Measurements from ENCODE around the gene NEDD4L. TPM values are rescaled to one million over a fixed set of nuclear protein-coding genes. Genes with fewer than 3 reads are reported as not detected.

NEDD4L gene
- total RNA-seq, 1 experiment from 2014 or later: 42.9 TPM

- TF ChIP-seq, protein P1, sequence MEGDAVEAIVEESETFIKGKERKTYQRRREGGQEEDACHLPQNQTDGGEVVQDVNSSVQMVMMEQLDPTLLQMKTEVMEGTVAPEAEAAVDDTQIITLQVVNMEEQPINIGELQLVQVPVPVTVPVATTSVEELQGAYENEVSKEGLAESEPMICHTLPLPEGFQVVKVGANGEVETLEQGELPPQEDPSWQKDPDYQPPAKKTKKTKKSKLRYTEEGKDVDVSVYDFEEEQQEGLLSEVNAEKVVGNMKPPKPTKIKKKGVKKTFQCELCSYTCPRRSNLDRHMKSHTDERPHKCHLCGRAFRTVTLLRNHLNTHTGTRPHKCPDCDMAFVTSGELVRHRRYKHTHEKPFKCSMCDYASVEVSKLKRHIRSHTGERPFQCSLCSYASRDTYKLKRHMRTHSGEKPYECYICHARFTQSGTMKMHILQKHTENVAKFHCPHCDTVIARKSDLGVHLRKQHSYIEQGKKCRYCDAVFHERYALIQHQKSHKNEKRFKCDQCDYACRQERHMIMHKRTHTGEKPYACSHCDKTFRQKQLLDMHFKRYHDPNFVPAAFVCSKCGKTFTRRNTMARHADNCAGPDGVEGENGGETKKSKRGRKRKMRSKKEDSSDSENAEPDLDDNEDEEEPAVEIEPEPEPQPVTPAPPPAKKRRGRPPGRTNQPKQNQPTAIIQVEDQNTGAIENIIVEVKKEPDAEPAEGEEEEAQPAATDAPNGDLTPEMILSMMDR (IDR thresholded peaks at IDR 0.05): no peak
- TF ChIP-seq POLR2AphosphoS5 (IDR thresholded peaks at IDR 0.05; ENCODE audit: low read depth, low read length): no peak
- TF ChIP-seq REST (IDR thresholded peaks at IDR 0.05; ENCODE audit: insufficient read depth in 1 of 2, low read depth in 2 of 2, low read length in 1 of 2): no peak
- no peak for TF ChIP-seq SIN3A (IDR thresholded peaks at IDR 0.05; ENCODE audit: borderline replicate concordance, insufficient read depth, low read depth, low read length)
- TF ChIP-seq TCF7L2 (IDR thresholded peaks at IDR 0.05; ENCODE audit: low read depth, low read length): no peak
- Histone ChIP-seq H3K4me3 (ENCODE audit: low read depth in 2 of 2, low read length in 2 of 2) (no peak overlapping the region), H3K4me1 (ENCODE audit: control insufficient read depth, insufficient read depth, low read length) (no peaks in the 10 kb centered on the region), H3K27me3 (ENCODE audit: control insufficient read depth, insufficient read depth, low read length) (no peaks in the 10 kb centered on the region), H3K36me3 (ENCODE audit: control insufficient read depth, insufficient read depth, low read length) (no peaks in the 10 kb centered on the region), H3K27ac (ENCODE audit: low read length) (no peak overlapping the region), H3K9me3 (ENCODE audit: control insufficient read depth, insufficient read depth, low read depth, low read length) (no peaks in the 10 kb centered on the region)
- POLR2A ChIA-PET: interaction anchor here (1.0 kb wide), 1 partner anchor 19 kb away, joined by 3 read pairs; no protein-coding TSS in a partner anchor
- ATAC-seq: no peak
- CTCF ChIA-PET: no interaction called here
- no TSS peak for BruUV-seq (replicated peaks)
- no peak for DNase-seq (ENCODE audit: low read depth, low spot score)
- in situ Hi-C loops (cut with HindIII; ENCODE audit: low pct_unique_long_range_greater_than_20kb, low sequenced_read_pairs): no loop called here
- intact Hi-C loops (cut with micrococcal nuclease; ENCODE audit: unreplicated experiment): no loop called here
Observed at GRCh38 chr18:58335821-58336220, 291.8 kb downstream of the NEDD4L start.

GRCh38 chr18:58336605-58337004, 292.6 kb downstream of the NEDD4L start:
- no TSS peak for BruUV-seq (replicated peaks)
- no peak for TF ChIP-seq REST (IDR thresholded peaks at IDR 0.05; ENCODE audit: insufficient read depth in 1 of 2, low read depth in 2 of 2, low read length in 1 of 2)
- no peak for TF ChIP-seq POLR2AphosphoS5 (IDR thresholded peaks at IDR 0.05; ENCODE audit: low read depth, low read length)
- TF ChIP-seq, protein P1 (IDR thresholded peaks at IDR 0.05): no peak
- no peak for TF ChIP-seq TCF7L2 (IDR thresholded peaks at IDR 0.05; ENCODE audit: low read depth, low read length)
- TF ChIP-seq SIN3A (IDR thresholded peaks at IDR 0.05; ENCODE audit: borderline replicate concordance, insufficient read depth, low read depth, low read length): no peak
- ATAC-seq: no peak

More at GRCh38 chr18:58336605-58337004, 292.6 kb downstream of the NEDD4L start:
- DNase-seq (ENCODE audit: low read depth, low spot score): no peak
- H3K27me3 ChIP-seq (ENCODE audit: control insufficient read depth, insufficient read depth, low read length): no peaks in the 10 kb centered on the region
- ChIA-PET POLR2A (no interaction called here), CTCF (no interaction called here)
- no peaks in the 10 kb centered on the region for H3K9me3 ChIP-seq (ENCODE audit: control insufficient read depth, insufficient read depth, low read depth, low read length)
- no peaks in the 10 kb centered on the region for H3K36me3 ChIP-seq (ENCODE audit: control insufficient read depth, insufficient read depth, low read length)
- intact Hi-C loops (cut with micrococcal nuclease; ENCODE audit: unreplicated experiment) (no loop called here), in situ Hi-C loops (cut with HindIII; ENCODE audit: low pct_unique_long_range_greater_than_20kb, low sequenced_read_pairs) (no loop called here)
- no peaks in the 10 kb centered on the region for H3K4me1 ChIP-seq (ENCODE audit: control insufficient read depth, insufficient read depth, low read length)
- H3K27ac ChIP-seq (ENCODE audit: low read length): no peak overlapping the region
- no peak overlapping the region for H3K4me3 ChIP-seq (ENCODE audit: low read depth in 2 of 2, low read length in 2 of 2)
